Ovary (tissue), 9 donors: ENCODE results near the gene DAP. TPM values are rescaled to one million over a fixed set of nuclear protein-coding genes. Genes with fewer than 3 reads are reported as not detected.

Source experiments
- DNase-seq, 5 donors: peaks; one replicate each; pipeline ENCODE4 v3.0.0-alpha.2; 2019 to 2020
- H3K27ac ChIP-seq, 2 donors: fragments of 200-600 bp; one replicate each; pipeline versions ENCODE4 v1.5.1 to v1.8.0; 2019 to 2022
- H3K27me3 ChIP-seq: fragments of 200-600 bp; one replicate; pipeline ENCODE4 v1.8.0; 2022
- H3K36me3 ChIP-seq: fragments of 200-600 bp; sonication (generic); one replicate; pipeline ENCODE4 v1.5.1; 2019
- H3K4me1 ChIP-seq: one replicate; pipeline ENCODE4 v1.8.1; 2013; ENCODE audit warnings: mild to moderate bottlenecking, moderate library complexity; ENCODE audit not compliant: insufficient read depth
- H3K4me3 ChIP-seq: fragments of 200-600 bp; sonication (generic); one replicate; pipeline ENCODE4 v1.5.1; 2017
- H3K9me3 ChIP-seq, 2 donors: fragments of 200-600 bp in 1 of 2; sonication (generic) in 1 of 2; one replicate each; pipeline versions ENCODE4 v1.5.1 to v1.8.1; 2013 to 2019; ENCODE audit warnings: mild to moderate bottlenecking in 1 of 2, moderate library complexity in 1 of 2
- CTCF ChIP-seq, 3 donors: fragments of 450-650 bp in 2 of 3; fragments of 200-600 bp in 1 of 3; IDR thresholded peaks; one replicate each; pipeline versions ENCODE4 v1.5.1 to v1.8.0; 2016 to 2022; ENCODE audit warnings: antibody characterized with exemption in 3 of 3, mild to moderate bottlenecking in 1 of 3
- EP300 ChIP-seq: sonication (generic); formaldehyde crosslinking; IDR thresholded peaks from one replicate; pipeline ENCODE4 v1.6.1; 2017; ENCODE audit warnings: antibody characterized with exemption
- POLR2A ChIP-seq: fragments of 450-650 bp; IDR thresholded peaks from one replicate; pipeline ENCODE4 v1.6.1; 2017; ENCODE audit warnings: antibody characterized with exemption, mild to moderate bottlenecking, moderate library complexity
- WGBS, 3 donors: extraction: QIAGEN DNeasy Blood & Tissue Kit in 1 of 3; methylation state at CpG; one replicate each; pipeline versions ENCODE4 v1.1.5 to v1.1.7; 2013 to 2017; 5-methylcytosine and 5-hydroxymethylcytosine counted together
- intact Hi-C, 4 donors: fragments of 100-400 bp; cut with DNase I; formaldehyde crosslinking; loops; one replicate each; pipeline versions ENCODE4 v1.11.0 to v1.15.1; 2022 to 2023
- polyA plus RNA-seq, 2 donors: library from polyadenylated mRNA; stranded (reverse); fragments of 200-250 nt in 1 of 2; fragments of 350-450 nt in 1 of 2; fragmentation: Illumina TruSeq in 1 of 2; extraction: RNeasy Lipid Tissue Mini Kit (QIAGEN cat#74804) in 1 of 2; gene quantifications; one replicate each; pipeline ENCODE4 v1.2.3, GENCODE V29; 2013 to 2014
- total RNA-seq, 7 donors: library from RNA; depleted of rRNA in 2 of 7; stranded (reverse); fragments of >200 nt in 2 of 7; fragmentation: NEBNext Ultra II Directional in 3 of 7; extraction: Animal tissue kit (Norgen Biotek cat#: 25700) in 3 of 7; gene quantifications; one replicate each; pipeline versions ENCODE4 v1.1.0 to v1.2.4, GENCODE V29; 2016 to 2023
- donor health status: DM: no; HTN: no; CAD: no; lungs with moderate emphysema.
- donor health status: DM: no; HTN: no; CAD: no.
- donor health status: Bipolar disorder and iron deficiency.
- donor health status: DM: yes; HTN: yes; CAD: no.
- donor health status: DM: no; HTN: no; CAD: no.
- donor health status: DM: yes; HTN: yes; CAD: no.

Gene DAP
- total and polyA plus RNA-seq, 9 donors = 32.0 to 159 (median 88.5) TPM

GRCh38 chr5:10699987-10700386, 61.0 kb downstream of the DAP start:
- H3K36me3 ChIP-seq = no peaks in the 10 kb centered on the region
- H3K4me3 ChIP-seq = no peak overlapping the region
- no peak for DNase-seq
- peaks cover 17% of the 10 kb centered on the region for H3K4me1 ChIP-seq
- intact Hi-C loops = loop anchor here in 1 of 4 donors (10.0 kb wide), 1 partner anchor 805 kb away; no protein-coding TSS in a partner anchor
- H3K27ac ChIP-seq = no peak overlapping the region
- H3K27me3 ChIP-seq = no peaks in the 10 kb centered on the region
- TF ChIP-seq POLR2A = no peak
- no peak for TF ChIP-seq EP300
- no peak for TF ChIP-seq CTCF (IDR thresholded peaks at IDR 0.05)
- no peaks in the 10 kb centered on the region for H3K9me3 ChIP-seq
- WGBS, 3 donors = 77 to 86% (median 82%) methylated on average over 8 of the region's 8 CpGs

DNA sequence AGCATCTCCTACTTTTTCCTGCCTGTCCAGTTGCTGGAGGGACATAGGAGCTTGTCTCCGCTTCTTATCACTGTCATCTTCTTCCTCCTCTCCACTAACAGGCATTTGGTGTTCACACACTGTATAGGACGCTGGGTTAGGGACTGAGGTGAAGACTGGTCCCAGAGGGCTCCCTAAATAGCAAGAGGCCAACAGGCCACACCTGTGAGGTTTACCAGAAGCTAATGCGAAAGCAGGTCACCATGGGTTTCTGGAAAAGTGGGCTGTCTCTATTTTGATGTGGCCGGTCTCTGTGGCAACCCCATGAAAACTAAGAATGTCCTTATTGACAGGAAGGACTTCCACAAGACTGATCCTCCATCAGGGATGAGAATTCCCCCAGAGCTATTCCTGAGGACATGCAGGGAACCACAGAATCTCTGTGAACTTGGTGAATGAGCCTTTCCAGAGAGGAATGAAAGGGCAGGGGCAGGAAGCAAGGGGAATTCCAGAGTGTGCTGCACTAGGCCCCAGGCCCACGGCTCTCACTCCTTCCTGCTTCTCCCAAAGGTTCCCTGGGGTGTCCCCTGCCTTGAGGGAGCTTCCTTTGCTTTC, 61.7 kb downstream of the DAP start:
- H3K36me3 ChIP-seq = no peaks in the 10 kb centered on the region
- H3K4me1 ChIP-seq = peaks cover 17% of the 10 kb centered on the region
- no peaks in the 10 kb centered on the region for H3K9me3 ChIP-seq
- DNase-seq = no peak
- WGBS, 3 donors = 91 to 95% (median 94%) methylated on average over 5 of the region's 5 CpGs
- H3K27me3 ChIP-seq = no peaks in the 10 kb centered on the region
- H3K27ac ChIP-seq = no peak overlapping the region
- intact Hi-C loops = loop anchor here in 1 of 4 donors (10.0 kb wide), 1 partner anchor 805 kb away; no protein-coding TSS in a partner anchor
- H3K4me3 ChIP-seq = no peak overlapping the region
- no peak for TF ChIP-seq EP300
- no peak for TF ChIP-seq POLR2A
- no peak for TF ChIP-seq CTCF (IDR thresholded peaks at IDR 0.05)

GRCh38 chr5:10695759-10696543, 65.1 kb downstream of the DAP start:
- intact Hi-C loops = loop anchor here in 1 of 4 donors (10.0 kb wide), 1 partner anchor 809 kb away; no protein-coding TSS in a partner anchor
- no peaks in the 10 kb centered on the region for H3K9me3 ChIP-seq

GRCh38 chr5:10695055-10695649, 65.9 kb downstream of the DAP start:
- Histone ChIP-seq H3K9me3 (no peaks in the 10 kb centered on the region), H3K4me3 (no peak overlapping the region), H3K27ac (no peak overlapping the region), H3K36me3 (no peaks in the 10 kb centered on the region), H3K27me3 (no peaks in the 10 kb centered on the region), H3K4me1 (no peaks in the 10 kb centered on the region)
- peak; percentile 60 to 76 (median 74) for DNase-seq
- TF ChIP-seq CTCF (IDR thresholded peaks at IDR 0.05) (peak; percentile 48 to 56 (median 53)), EP300 (no peak)
- intact Hi-C loops = loop anchor here in 1 of 4 donors (10.0 kb wide), 1 partner anchor 810 kb away; no protein-coding TSS in a partner anchor
- 4 to 8% (median 7%) methylated on average over 14 of the region's 14 CpGs for WGBS, 3 donors

More at GRCh38 chr5:10695759-10696543, 65.1 kb downstream of the DAP start:
- Histone ChIP-seq H3K27me3 (no peaks in the 10 kb centered on the region), H3K27ac (no peak overlapping the region), H3K4me3 (no peak overlapping the region), H3K36me3 (no peaks in the 10 kb centered on the region), H3K4me1 (no peaks in the 10 kb centered on the region)
- DNase-seq = no peak
- TF ChIP-seq EP300 = no peak
- WGBS, 3 donors = 84 to 87% (median 84%) methylated on average over 7 of the region's 7 CpGs
